NCI-H128 (cell line): ENCODE data around the gene NLRP11.
"Not testable (repeated sequence)": the region's sequence is repeated elsewhere in the genome, so short reads cannot be mapped to it uniquely, and the experiment has no call there.

Source experiments
- DNase-seq: peaks from one replicate; lab custom pipeline; 2025; ENCODE audit not compliant: unreplicated experiment; lab: John Stamatoyannopoulos, UW

NLRP11 gene

DNA sequence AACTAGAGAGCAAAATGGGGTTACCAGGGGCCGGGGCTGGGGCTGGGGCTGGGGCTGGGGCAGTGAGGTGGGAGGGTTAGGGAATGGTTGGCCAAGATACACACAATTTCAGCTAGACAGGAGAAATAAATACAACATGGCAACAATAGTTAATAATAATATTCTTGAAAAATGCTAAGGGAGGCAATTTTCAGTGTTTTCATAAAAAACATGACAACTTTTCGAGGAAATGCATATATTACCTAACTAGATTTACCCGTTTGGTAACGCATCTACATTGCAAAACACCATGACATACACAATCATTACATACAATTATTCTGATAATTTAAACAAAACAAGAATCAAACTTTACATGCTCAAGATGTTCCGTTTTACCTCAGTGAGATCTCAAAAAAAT lies 50.7 kb downstream of the NLRP11 start:
- no peak for DNase-seq

DNA sequence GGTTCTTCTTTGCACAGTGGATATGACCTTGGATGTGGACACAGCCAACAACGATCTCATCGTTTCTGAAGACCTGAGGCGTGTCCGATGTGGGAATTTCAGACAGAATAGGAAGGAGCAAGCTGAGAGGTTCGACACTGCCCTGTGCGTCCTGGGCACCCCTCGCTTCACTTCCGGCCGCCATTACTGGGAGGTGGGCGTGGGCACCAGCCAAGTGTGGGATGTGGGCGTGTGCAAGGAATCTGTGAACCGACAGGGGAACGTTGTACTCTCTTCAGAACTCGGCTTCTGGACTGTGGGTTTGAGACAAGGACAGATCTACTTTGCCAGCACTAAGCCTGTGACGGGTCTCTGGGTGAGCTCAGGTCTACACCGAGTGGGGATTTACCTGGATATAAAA lies 53.5 kb downstream of the NLRP11 start:
- no peak for DNase-seq

DNA sequence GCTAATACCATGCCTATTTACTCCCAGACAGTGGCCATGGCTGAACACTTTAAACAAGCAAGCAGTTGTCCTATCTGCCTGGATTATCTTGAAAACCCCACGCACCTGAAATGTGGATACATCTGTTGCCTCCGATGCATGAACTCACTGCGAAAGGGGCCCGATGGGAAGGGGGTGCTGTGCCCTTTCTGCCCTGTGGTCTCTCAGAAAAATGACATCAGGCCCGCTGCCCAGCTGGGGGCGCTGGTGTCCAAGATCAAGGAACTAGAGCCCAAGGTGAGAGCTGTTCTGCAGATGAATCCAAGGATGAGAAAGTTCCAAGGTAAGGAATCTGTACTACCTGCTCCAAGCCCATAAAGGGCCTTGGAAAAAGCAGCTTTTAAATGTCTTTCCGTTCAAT lies 54.3 kb downstream of the NLRP11 start:
- DNase-seq = no peak

DNA sequence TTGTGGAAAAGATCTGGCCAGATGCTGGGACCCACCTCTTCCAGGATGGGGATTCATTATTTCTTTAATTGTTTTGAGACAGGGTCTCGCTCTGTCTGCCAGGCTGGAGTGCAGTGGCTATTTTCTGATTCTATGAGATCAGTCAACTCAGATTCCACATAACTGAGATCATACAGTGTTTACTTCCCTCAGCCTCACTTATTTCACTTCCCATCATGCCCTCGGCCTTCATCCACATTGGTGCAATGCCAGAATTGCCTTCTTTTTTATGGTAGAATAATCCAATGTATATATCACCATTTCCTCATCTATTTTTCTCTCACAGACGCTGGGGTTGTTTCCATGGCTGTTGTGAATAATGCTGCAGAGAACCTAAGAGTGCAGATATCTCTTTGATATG lies 62.2 kb downstream of the NLRP11 start:
- DNase-seq = not testable (repeated sequence)

- not testable (repeated sequence) for DNase-seq
Measured at GRCh38 chr19:55768818-55769217, 63.0 kb downstream of the NLRP11 start, which contains the start of gene RFPL4AL1. Gene RFPL4AL1 (plus strand): TSS chr19:55769118. CDS start chr19:55771805, 2,687 bp downstream.

DNA sequence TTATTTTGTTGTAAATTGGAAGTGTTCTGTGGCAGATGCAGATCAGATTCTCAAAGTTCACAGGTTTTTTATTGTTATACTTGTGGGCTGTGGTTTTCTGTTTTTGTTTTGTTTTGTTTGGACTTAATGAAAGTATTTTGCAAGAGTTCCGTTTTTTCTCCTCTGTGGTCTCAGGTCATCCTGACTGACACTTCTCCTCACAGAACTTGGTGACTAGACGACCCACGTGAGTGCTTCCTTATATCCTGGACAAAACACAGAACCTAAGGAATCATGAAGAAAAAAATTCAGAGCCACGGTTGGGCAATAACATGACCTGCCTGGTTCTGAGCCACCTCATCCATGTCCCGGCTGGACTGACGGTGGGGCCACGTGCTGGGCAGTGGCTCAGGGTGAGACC lies 65.3 kb downstream of the NLRP11 start:
- no peak for DNase-seq

DNA sequence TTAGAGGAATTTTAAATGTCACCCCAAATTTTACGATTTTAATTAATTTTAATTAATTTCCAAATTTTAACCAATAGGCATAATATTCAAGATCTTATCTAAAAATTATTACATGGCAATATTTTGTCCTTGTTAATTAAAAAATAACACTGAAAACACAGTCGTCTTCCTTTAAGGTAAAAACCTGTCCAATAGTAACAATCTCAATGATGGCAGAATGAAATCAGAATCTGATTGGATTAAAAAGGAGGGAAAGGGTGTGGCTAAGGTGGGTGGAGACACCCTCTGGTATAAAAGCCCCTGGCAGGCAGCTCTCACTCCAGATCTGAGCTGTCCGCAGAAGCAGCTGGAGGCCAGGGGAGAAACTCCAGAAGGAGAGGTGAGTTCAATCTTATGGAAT lies 73.0 kb downstream of the NLRP11 start, which contains the start of gene RFPL4A:
Gene RFPL4A, plus strand, starts transcription at position 301 of the 400 bp plus-strand sequence. CDS start 2,704 bp downstream, outside the sequence.
- DNase-seq = not testable (repeated sequence)

GRCh38 chr19:55756808-55757207 lies 75.0 kb downstream of the NLRP11 start:
- DNase-seq = not testable (repeated sequence)

GRCh38 chr19:55753401-55753800 lies 78.4 kb downstream of the NLRP11 start:
- DNase-seq = no peak

DNA sequence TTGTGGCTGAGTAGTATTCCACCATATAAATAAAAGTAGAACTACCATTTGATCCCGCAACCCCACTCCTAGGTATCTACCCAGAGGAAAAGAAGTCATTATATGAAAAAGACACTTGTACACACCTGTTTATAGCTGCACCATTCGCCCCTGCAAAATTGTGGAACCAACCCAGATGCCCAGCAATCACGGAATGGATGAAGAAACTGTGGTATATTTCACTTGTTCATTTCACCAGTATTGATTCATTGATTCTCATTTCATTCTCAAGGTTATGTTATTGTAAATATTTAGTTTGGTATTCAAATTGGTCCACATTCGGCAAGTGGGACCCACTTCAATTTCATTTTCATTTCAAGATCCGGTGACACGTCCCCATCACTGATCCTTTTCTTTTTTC lies 81.1 kb downstream of the NLRP11 start:
- DNase-seq = no peak

DNA sequence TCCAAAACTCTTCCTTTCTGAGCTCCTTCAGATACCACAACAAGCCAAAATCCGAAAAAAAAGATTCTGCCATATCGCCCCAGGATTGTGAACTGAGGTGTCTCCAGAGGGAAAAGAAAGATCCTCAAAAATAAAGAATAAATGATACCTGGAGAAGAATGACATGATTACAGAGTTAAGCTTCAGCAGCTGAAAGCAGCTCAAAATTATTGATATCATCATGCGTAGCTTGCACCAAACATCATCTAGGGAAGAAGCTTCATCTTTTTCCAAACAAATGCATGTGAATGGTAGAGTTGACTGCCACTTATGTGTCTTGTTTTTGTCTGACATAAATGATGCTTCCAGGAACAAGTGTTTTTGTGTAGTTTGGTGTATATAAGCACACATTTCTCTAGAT lies 93.5 kb downstream of the NLRP11 start, which contains the start of gene NLRP9:
Gene NLRP9, minus strand, starts transcription at position 101 of the 400 bp plus-strand sequence. Its CDS starts 28 bp downstream, at position 73.
- no peak for DNase-seq
